Chondrocyte (in vitro differentiated cells): ENCODE measurements around the gene RCN1. TPM values are rescaled to one million over a fixed set of nuclear protein-coding genes. Genes with fewer than 3 reads are reported as not detected.

Source experiments
- DNase-seq: peaks from one replicate; pipeline ENCODE4 v3.0.0; 2021; ENCODE audit warnings: mixed read lengths, low spot score
- H3K27ac Mint-ChIP-seq: one replicate; pipeline ENCODE4 v1.8.0; 2021; ENCODE audit warnings: mild to moderate bottlenecking, moderate library complexity, mixed read lengths; ENCODE audit not compliant: unreplicated experiment
- H3K27me3 Mint-ChIP-seq: 2 replicates; pipeline ENCODE4 v1.8.0; 2021; ENCODE audit warnings: low read depth, mixed read lengths
- H3K36me3 Mint-ChIP-seq: 2 replicates; pipeline ENCODE4 v1.8.0; 2021; ENCODE audit warnings: low read depth, mixed read lengths
- H3K4me1 Mint-ChIP-seq: 2 replicates; pipeline ENCODE4 v1.8.0; 2021; ENCODE audit warnings: low read depth, mild to moderate bottlenecking, mixed read lengths
- H3K4me3 Mint-ChIP-seq: one replicate; pipeline ENCODE4 v1.8.0; 2021; ENCODE audit warnings: mild to moderate bottlenecking, moderate library complexity, mixed read lengths; ENCODE audit not compliant: unreplicated experiment
- H3K9me3 Mint-ChIP-seq: 2 replicates; pipeline ENCODE4 v1.8.0; 2021; ENCODE audit warnings: low read depth, mixed read lengths
- total RNA-seq: library from RNA; stranded (reverse); gene quantifications from 3 replicates; pipeline ENCODE4 v1.2.1, GENCODE V29; 2021
- TF ChIP-seq, protein P1 (sequence below): fragments of 200-600 bp; sonication (generic); IDR thresholded peaks from 2 replicates; pipeline ENCODE4 v1.5.0; 2021; ENCODE audit warnings: antibody characterized with exemption, mild to moderate bottlenecking, moderate library complexity

The RCN1 gene
- total RNA-seq, 1 donor from 2014 or later: 232 TPM

DNA sequence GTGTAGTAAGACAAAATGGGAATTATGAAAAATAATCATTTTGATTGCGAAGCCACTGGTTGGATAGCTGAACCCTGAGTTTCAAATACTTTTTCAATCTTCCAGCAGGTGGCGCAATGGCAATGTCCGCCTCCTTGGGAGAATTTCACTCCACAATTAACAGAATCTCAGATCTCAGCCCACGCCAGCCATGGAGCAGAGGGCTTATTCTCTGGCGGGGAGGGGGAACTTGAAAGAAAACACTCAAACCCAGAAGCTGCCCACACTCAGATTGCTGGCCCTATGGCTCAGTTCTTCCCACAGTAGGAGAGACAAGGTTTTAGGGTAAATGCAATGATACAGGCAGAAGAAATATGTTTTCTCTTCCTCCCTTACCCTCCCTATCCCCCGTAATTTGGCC is 38.7 kb upstream of the RCN1 start:
- H3K27ac Mint-ChIP-seq: no peak overlapping the region
- TF ChIP-seq, protein P1, sequence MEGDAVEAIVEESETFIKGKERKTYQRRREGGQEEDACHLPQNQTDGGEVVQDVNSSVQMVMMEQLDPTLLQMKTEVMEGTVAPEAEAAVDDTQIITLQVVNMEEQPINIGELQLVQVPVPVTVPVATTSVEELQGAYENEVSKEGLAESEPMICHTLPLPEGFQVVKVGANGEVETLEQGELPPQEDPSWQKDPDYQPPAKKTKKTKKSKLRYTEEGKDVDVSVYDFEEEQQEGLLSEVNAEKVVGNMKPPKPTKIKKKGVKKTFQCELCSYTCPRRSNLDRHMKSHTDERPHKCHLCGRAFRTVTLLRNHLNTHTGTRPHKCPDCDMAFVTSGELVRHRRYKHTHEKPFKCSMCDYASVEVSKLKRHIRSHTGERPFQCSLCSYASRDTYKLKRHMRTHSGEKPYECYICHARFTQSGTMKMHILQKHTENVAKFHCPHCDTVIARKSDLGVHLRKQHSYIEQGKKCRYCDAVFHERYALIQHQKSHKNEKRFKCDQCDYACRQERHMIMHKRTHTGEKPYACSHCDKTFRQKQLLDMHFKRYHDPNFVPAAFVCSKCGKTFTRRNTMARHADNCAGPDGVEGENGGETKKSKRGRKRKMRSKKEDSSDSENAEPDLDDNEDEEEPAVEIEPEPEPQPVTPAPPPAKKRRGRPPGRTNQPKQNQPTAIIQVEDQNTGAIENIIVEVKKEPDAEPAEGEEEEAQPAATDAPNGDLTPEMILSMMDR: peak; percentile 95
- no peaks in the 10 kb centered on the region for H3K36me3 Mint-ChIP-seq
- no peaks in the 10 kb centered on the region for H3K9me3 Mint-ChIP-seq
- DNase-seq: no peak
- no peak overlapping the region for H3K4me3 Mint-ChIP-seq
- peaks cover 4% of the 10 kb centered on the region for H3K4me1 Mint-ChIP-seq
- peaks cover 59% of the 10 kb centered on the region for H3K27me3 Mint-ChIP-seq

- Mint-ChIP-seq H3K4me3 (no peak overlapping the region), H3K27ac (no peak overlapping the region), H3K4me1 (peaks cover 4% of the 10 kb centered on the region), H3K36me3 (no peaks in the 10 kb centered on the region), H3K27me3 (peaks cover 64% of the 10 kb centered on the region), H3K9me3 (no peaks in the 10 kb centered on the region)
- TF ChIP-seq, protein P1: no peak
- no peak for DNase-seq
These were observed 37.6 kb upstream of the RCN1 start for GRCh38 chr11:32053151-32053888.

DNA sequence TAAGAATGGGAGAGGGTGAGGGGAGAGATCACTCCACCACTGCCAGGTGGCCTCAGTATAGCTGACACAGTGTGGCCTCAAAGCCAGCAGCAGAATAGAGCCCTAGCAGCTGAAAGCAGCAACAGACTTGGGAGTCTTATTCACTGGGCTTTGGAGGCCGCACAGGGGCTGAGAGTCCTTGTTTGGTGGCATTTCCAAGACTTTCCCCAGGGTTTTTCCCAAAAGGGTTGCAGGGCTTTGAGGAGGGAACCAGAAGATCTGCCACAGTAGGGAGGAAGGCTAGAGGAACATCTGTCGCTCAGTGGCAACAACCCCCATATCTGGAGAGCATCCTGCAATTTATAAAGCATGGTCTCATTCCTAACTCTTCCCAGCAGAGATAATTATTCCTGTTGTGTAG is 35.0 kb upstream of the RCN1 start:
- no peaks in the 10 kb centered on the region for H3K9me3 Mint-ChIP-seq
- no peak overlapping the region for H3K27ac Mint-ChIP-seq
- peaks cover 56% of the 10 kb centered on the region for H3K27me3 Mint-ChIP-seq
- DNase-seq: no peak
- H3K36me3 Mint-ChIP-seq: no peaks in the 10 kb centered on the region
- no peak overlapping the region for H3K4me3 Mint-ChIP-seq
- TF ChIP-seq, protein P1: no peak
- peaks cover 4% of the 10 kb centered on the region for H3K4me1 Mint-ChIP-seq

DNA sequence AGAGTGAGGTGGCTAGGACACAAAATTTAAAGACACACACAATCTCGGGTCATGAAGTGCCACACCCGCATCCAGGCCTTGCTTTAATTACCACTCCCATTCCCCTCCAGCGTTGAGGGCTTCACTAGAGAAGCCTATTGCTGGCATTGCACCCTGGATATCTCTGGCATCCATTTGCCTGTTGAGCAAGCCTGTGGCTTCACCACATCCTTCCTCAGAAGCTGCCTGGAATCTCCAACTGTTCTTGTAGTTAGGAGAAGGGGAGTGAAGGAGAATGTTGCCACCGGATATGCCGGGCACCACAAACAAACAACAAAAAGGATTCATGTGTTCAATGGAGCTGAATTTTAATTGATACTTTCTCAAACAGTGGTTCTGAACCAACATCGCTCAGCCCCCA is 34.4 kb upstream of the RCN1 start:
- Mint-ChIP-seq H3K27me3 (peaks cover 55% of the 10 kb centered on the region), H3K9me3 (no peaks in the 10 kb centered on the region), H3K36me3 (no peaks in the 10 kb centered on the region), H3K27ac (no peak overlapping the region), H3K4me1 (peaks cover 4% of the 10 kb centered on the region), H3K4me3 (no peak overlapping the region)
- DNase-seq: no peak
- TF ChIP-seq, protein P1: no peak

GRCh38 chr11:32059686-32060462 is 31.0 kb upstream of the RCN1 start:
- H3K36me3 Mint-ChIP-seq: no peaks in the 10 kb centered on the region
- H3K9me3 Mint-ChIP-seq: no peaks in the 10 kb centered on the region

More at GRCh38 chr11:32059686-32060462, 31.0 kb upstream of the RCN1 start:
- Mint-ChIP-seq H3K4me1 (no peaks in the 10 kb centered on the region), H3K27ac (no peak overlapping the region), H3K27me3 (peaks cover 58% of the 10 kb centered on the region), H3K4me3 (no peak overlapping the region)
- TF ChIP-seq, protein P1: no peak
- no peak for DNase-seq
